A549 treated with Mapracorat at 1 μM for 4 hours (cell line): ENCODE results near the gene PTPRU. TPM values are rescaled to one million over a fixed set of nuclear protein-coding genes. Genes with fewer than 3 reads are reported as not detected.

ENCODE experiments used
- total RNA-seq: library from RNA; stranded (reverse); fragments of 200-300 nt; extraction: Qiagen RNA extraction; gene quantifications from 5 replicates; pipeline ENCODE4 v1.2.3, GENCODE V29; 2022

The PTPRU gene
- total RNA-seq = 7.1 to 10.2 TPM (median 8.4 TPM) in 5 replicates

DNA sequence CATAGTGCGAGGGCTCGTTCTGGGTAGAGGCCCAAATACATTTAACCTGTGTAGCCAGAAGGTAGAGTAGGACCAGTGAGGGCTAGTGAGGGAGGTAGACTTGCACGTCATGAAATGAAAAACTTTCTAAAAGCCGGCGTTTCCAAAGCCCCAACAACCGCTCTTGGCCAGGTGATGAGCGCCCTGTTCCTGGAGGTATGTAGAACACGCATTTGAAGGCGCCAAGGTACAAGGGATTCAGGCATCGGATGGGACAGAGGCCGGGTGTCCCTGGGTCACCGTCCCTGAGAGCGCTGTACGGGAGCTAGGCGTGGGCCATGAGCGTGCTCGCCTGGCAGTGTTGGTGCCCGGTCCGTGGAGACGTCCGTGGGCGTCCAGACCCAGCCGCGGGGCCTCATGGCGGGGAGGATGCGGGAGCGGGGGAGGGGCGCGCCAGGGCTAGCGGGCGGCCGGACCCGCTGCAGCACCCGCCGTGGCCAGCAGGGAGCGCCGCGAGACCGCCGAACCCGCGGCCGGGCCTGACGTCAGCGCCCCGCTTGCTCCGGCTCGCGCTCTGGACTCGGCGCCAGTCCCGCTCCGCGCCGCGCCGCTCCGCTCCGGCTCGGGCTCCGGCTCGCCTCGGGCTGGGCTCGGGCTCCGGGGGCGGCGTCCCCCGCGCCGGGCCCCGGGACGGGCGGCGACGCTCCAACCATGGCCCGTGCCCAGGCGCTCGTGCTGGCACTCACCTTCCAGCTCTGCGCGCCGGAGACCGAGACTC lies at the start of gene PTPRU:
Gene PTPRU, plus strand, starts transcription at position 568 of the 757 bp plus-strand sequence. Its CDS starts 123 bp downstream, at position 691.

DNA sequence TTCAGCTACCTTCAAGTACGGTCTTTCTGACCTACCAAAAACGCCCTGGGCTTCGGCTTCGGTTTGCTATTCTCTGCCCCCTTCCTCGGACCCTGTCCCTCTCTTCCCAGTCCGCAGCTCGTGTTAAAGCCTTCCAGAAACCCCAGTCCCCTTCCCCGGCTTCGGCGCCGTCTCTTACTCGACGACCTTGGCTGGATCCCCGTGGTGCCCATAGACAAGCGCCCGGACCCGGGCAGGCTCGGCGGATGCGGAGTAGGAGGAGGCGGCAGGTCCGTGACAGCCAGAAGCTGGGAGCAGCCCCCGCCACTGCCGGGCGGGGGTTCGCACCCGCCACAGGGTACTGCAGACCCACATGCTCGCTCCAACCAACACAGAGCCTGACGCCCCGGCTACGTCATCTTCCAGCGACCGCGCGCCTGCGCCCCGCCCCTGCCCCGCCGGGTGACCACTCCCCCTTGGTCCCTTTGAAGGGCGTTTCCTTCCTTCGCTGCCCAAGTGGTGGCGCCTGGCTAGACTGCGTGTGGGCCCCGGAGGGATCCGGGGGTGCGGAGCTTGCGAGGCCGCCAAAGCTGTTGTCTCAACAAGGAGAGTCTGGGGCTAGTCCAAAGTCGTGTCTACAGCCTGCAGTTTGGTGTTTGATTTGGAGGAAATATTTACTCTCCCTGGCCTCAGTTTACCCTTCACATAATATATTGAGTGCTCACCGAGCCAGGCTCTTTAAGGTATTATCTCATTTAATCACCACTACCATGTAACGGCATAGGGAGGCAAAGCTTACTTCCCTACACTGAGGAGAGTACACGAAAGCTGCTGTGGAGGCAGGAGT lies 5.6 kb upstream of the PTPRU start, which contains the start of gene MECR:
Gene MECR, minus strand, starts transcription at position 382 of the 826 bp plus-strand sequence. Its CDS starts 28 bp downstream, at position 354.

Other genes with a start within 250 kb of the PTPRU start
- 0.06 to 0.14 TPM (median 0.12 TPM) in 3 of 5 replicates, not detected in the others for gene TMEM200B, start 112.6 kb upstream of the PTPRU start, total RNA-seq
- gene SRSF4, start 54.6 kb upstream of the PTPRU start, total RNA-seq = 41.2 to 52.4 TPM (median 45.9 TPM) in 5 replicates
- 17.7 to 24.9 TPM (median 21.3 TPM) in 5 replicates for gene MECR, start 5.6 kb upstream of the PTPRU start, total RNA-seq